ENCODE data around the gene PCDH9.

Gene PCDH9

GRCh38 chr13:67083519-67083918, 146.6 kb downstream of the PCDH9 start:
- Histone ChIP-seq H3K4me3 (replicated peaks; ENCODE audit: insufficient read depth, low read length) (no peak overlapping the region), H3K27me3 (ENCODE audit: insufficient read depth, poor library complexity, severe bottlenecking) (no peaks in the 10 kb centered on the region), H3K27ac (replicated peaks) (no peak overlapping the region)
- TF ChIP-seq CTCF (IDR thresholded peaks at IDR 0.05; ENCODE audit: insufficient read depth, low read length) (no peak), SPI1 (IDR thresholded peaks at IDR 0.05; ENCODE audit: borderline replicate concordance, low read depth) (no peak), GABPA (IDR thresholded peaks at IDR 0.05; ENCODE audit: low read depth) (no peak), POLR2AphosphoS5 (IDR thresholded peaks at IDR 0.05; ENCODE audit: low read depth) (no peak)
- TF ChIP-seq, protein P1, sequence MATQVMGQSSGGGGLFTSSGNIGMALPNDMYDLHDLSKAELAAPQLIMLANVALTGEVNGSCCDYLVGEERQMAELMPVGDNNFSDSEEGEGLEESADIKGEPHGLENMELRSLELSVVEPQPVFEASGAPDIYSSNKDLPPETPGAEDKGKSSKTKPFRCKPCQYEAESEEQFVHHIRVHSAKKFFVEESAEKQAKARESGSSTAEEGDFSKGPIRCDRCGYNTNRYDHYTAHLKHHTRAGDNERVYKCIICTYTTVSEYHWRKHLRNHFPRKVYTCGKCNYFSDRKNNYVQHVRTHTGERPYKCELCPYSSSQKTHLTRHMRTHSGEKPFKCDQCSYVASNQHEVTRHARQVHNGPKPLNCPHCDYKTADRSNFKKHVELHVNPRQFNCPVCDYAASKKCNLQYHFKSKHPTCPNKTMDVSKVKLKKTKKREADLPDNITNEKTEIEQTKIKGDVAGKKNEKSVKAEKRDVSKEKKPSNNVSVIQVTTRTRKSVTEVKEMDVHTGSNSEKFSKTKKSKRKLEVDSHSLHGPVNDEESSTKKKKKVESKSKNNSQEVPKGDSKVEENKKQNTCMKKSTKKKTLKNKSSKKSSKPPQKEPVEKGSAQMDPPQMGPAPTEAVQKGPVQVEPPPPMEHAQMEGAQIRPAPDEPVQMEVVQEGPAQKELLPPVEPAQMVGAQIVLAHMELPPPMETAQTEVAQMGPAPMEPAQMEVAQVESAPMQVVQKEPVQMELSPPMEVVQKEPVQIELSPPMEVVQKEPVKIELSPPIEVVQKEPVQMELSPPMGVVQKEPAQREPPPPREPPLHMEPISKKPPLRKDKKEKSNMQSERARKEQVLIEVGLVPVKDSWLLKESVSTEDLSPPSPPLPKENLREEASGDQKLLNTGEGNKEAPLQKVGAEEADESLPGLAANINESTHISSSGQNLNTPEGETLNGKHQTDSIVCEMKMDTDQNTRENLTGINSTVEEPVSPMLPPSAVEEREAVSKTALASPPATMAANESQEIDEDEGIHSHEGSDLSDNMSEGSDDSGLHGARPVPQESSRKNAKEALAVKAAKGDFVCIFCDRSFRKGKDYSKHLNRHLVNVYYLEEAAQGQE (IDR thresholded peaks at IDR 0.05; ENCODE audit: insufficient replicate concordance, low read depth): no peak
- no peak for DNase-seq (ENCODE audit: low read depth in 1 of 2, low spot score in 1 of 2)

GRCh38 chr13:67080351-67080750, 149.8 kb downstream of the PCDH9 start:
- Histone ChIP-seq H3K27me3 (ENCODE audit: insufficient read depth, poor library complexity, severe bottlenecking) (no peaks in the 10 kb centered on the region), H3K27ac (replicated peaks) (no peak overlapping the region), H3K4me3 (replicated peaks; ENCODE audit: insufficient read depth, low read length) (no peak overlapping the region)
- TF ChIP-seq POLR2AphosphoS5 (IDR thresholded peaks at IDR 0.05; ENCODE audit: low read depth): no peak
- TF ChIP-seq SPI1 (IDR thresholded peaks at IDR 0.05; ENCODE audit: borderline replicate concordance, low read depth): no peak
- TF ChIP-seq GABPA (IDR thresholded peaks at IDR 0.05; ENCODE audit: low read depth): no peak
- no peak for TF ChIP-seq CTCF (IDR thresholded peaks at IDR 0.05; ENCODE audit: insufficient read depth, low read length)
- TF ChIP-seq, protein P1 (IDR thresholded peaks at IDR 0.05; ENCODE audit: insufficient replicate concordance, low read depth): no peak
- no peak for DNase-seq (ENCODE audit: low read depth in 1 of 2, low spot score in 1 of 2)

DNA sequence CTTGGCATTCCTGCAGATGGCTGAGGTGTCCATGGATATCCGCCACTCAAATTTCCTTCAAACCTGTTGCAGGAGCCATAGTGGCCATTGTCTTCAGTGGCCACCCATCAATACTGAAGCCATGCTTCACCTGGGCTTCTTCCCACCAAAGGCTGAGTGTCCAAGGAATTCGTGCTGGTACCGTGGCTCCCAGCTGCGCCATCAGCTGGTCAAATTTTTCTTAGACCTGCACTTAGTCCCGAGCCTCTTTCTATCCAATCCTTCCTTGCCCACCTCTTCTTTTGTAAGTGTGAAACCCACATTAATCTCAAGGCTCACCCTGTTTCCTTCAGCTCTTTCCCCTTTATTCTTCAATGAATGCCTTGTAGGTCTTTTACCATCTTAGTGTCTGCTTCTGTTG, 152.1 kb downstream of the PCDH9 start:
- no peak for DNase-seq (ENCODE audit: low read depth in 1 of 2, low spot score in 1 of 2)
- TF ChIP-seq SPI1 (IDR thresholded peaks at IDR 0.05; ENCODE audit: borderline replicate concordance, low read depth) (no peak), CTCF (IDR thresholded peaks at IDR 0.05; ENCODE audit: insufficient read depth, low read length) (no peak), POLR2AphosphoS5 (IDR thresholded peaks at IDR 0.05; ENCODE audit: low read depth) (no peak)
- H3K27ac ChIP-seq (replicated peaks): no peak overlapping the region
- H3K4me3 ChIP-seq (replicated peaks; ENCODE audit: insufficient read depth, low read length): no peak overlapping the region
- H3K27me3 ChIP-seq (ENCODE audit: insufficient read depth, poor library complexity, severe bottlenecking): no peaks in the 10 kb centered on the region

DNA sequence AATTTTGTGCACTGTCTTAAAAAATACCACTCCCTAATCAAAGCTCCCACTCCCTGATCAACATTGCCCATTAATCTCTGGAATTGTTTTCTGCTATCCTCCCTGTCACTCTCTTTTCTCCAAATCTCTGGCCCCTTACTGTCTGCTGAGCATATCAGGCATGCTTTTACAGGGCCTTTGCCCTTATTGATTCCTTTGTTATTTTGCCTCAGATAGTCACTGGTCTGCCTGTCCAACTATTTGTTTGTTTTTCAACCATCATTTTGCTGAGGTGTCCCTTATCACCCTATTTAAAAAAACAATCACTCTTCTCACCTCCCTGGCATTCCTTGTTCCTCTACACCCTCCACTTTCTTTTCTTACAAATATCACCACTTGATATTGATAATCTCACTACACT, 153.0 kb downstream of the PCDH9 start:
- TF ChIP-seq, protein P1 (IDR thresholded peaks at IDR 0.05; ENCODE audit: insufficient replicate concordance, low read depth): no peak
- TF ChIP-seq GABPA (IDR thresholded peaks at IDR 0.05; ENCODE audit: low read depth): no peak
- TF ChIP-seq SPI1 (IDR thresholded peaks at IDR 0.05; ENCODE audit: borderline replicate concordance, low read depth): no peak
- no peak for TF ChIP-seq CTCF (IDR thresholded peaks at IDR 0.05; ENCODE audit: insufficient read depth, low read length)
- no peak for TF ChIP-seq POLR2AphosphoS5 (IDR thresholded peaks at IDR 0.05; ENCODE audit: low read depth)
- Histone ChIP-seq H3K27ac (replicated peaks) (no peak overlapping the region), H3K4me3 (replicated peaks; ENCODE audit: insufficient read depth, low read length) (no peak overlapping the region), H3K27me3 (ENCODE audit: insufficient read depth, poor library complexity, severe bottlenecking) (no peaks in the 10 kb centered on the region)
- no peak for DNase-seq (ENCODE audit: low read depth in 1 of 2, low spot score in 1 of 2)
